ENCODE results near the gene KCTD4.
"Not testable (repeated sequence)": the region's sequence is repeated elsewhere in the genome, so short reads cannot be mapped to it uniquely, and the experiment has no call there.

The KCTD4 gene

GRCh38 chr13:45216193-45216592 is 15.3 kb upstream of the KCTD4 start:
- in situ Hi-C loops (cut with MboI; ENCODE audit: low sequenced_read_pairs): no loop called here

GRCh38 chr13:45215392-45216077 is 14.7 kb upstream of the KCTD4 start:
- in situ Hi-C loops (cut with MboI; ENCODE audit: low sequenced_read_pairs): no loop called here

- in situ Hi-C loops (cut with MboI; ENCODE audit: low sequenced_read_pairs): no loop called here
Measured at GRCh38 chr13:45209229-45209628, 8.4 kb upstream of the KCTD4 start.

GRCh38 chr13:45208132-45208531 is 7.3 kb upstream of the KCTD4 start:
- in situ Hi-C loops (cut with MboI; ENCODE audit: low sequenced_read_pairs): no loop called here

GRCh38 chr13:45207319-45207718 is 6.5 kb upstream of the KCTD4 start:
- in situ Hi-C loops (cut with MboI; ENCODE audit: low sequenced_read_pairs): no loop called here

- in situ Hi-C loops (cut with MboI; ENCODE audit: low sequenced_read_pairs): no loop called here
Measured at GRCh38 chr13:45206340-45206739, 5.5 kb upstream of the KCTD4 start.

GRCh38 chr13:45205124-45205523 is 4.3 kb upstream of the KCTD4 start:
- in situ Hi-C loops (cut with MboI; ENCODE audit: low sequenced_read_pairs): no loop called here

GRCh38 chr13:45199711-45200110 is 1.1 kb downstream of the KCTD4 start:
- in situ Hi-C loops (cut with MboI; ENCODE audit: low sequenced_read_pairs): no loop called here

- in situ Hi-C loops (cut with MboI; ENCODE audit: low sequenced_read_pairs): no loop called here
Measured at GRCh38 chr13:45198924-45199323, 1.9 kb downstream of the KCTD4 start.

GRCh38 chr13:45198041-45198440 is 2.8 kb downstream of the KCTD4 start:
- in situ Hi-C loops (cut with MboI; ENCODE audit: low sequenced_read_pairs): no loop called here

- in situ Hi-C loops (cut with MboI; ENCODE audit: low sequenced_read_pairs): no loop called here
Measured at GRCh38 chr13:45196622-45197021, 4.2 kb downstream of the KCTD4 start.

- in situ Hi-C loops (cut with MboI; ENCODE audit: low sequenced_read_pairs): no loop called here
Measured at GRCh38 chr13:45196096-45196495, 4.7 kb downstream of the KCTD4 start.

GRCh38 chr13:45195421-45195820 is 5.4 kb downstream of the KCTD4 start:
- in situ Hi-C loops (cut with MboI; ENCODE audit: low sequenced_read_pairs): no loop called here

GRCh38 chr13:45194081-45194939 is 6.5 kb downstream of the KCTD4 start:
- in situ Hi-C loops (cut with MboI; ENCODE audit: low sequenced_read_pairs): no loop called here

GRCh38 chr13:45191874-45192273 is 9.0 kb downstream of the KCTD4 start:
- in situ Hi-C loops (cut with MboI; ENCODE audit: low sequenced_read_pairs): no loop called here

- in situ Hi-C loops (cut with MboI; ENCODE audit: low sequenced_read_pairs): not testable (repeated sequence)
Measured at GRCh38 chr13:45189511-45189910, 11.3 kb downstream of the KCTD4 start.

- in situ Hi-C loops (cut with MboI; ENCODE audit: low sequenced_read_pairs): not testable (repeated sequence)
Measured at GRCh38 chr13:45189077-45189476, 11.8 kb downstream of the KCTD4 start.

- in situ Hi-C loops (cut with MboI; ENCODE audit: low sequenced_read_pairs): no loop called here
Measured at GRCh38 chr13:45185286-45185685, 15.6 kb downstream of the KCTD4 start.

- in situ Hi-C loops (cut with MboI; ENCODE audit: low sequenced_read_pairs): no loop called here
Measured at GRCh38 chr13:45184693-45185092, 16.2 kb downstream of the KCTD4 start.

- in situ Hi-C loops (cut with MboI; ENCODE audit: low sequenced_read_pairs): no loop called here
Measured at GRCh38 chr13:45180713-45181601, 19.9 kb downstream of the KCTD4 start.

- in situ Hi-C loops (cut with MboI; ENCODE audit: low sequenced_read_pairs): no loop called here
Measured at GRCh38 chr13:45180303-45180702, 20.5 kb downstream of the KCTD4 start.

Data from HL-60/S4 treated with phorbol 12-myristate 13-acetate at 8.2 ng/mL for 4 days and 3 days (cell line).